GM18858 (cell line): ENCODE data around the gene C16orf95.

ENCODE experiments used
- ATAC-seq: cut with Tn5 transposase; IDR thresholded peaks from one replicate; pipeline ENCODE4 v1.9.1; 2021; ENCODE audit not compliant: unreplicated experiment

The C16orf95 gene

DNA sequence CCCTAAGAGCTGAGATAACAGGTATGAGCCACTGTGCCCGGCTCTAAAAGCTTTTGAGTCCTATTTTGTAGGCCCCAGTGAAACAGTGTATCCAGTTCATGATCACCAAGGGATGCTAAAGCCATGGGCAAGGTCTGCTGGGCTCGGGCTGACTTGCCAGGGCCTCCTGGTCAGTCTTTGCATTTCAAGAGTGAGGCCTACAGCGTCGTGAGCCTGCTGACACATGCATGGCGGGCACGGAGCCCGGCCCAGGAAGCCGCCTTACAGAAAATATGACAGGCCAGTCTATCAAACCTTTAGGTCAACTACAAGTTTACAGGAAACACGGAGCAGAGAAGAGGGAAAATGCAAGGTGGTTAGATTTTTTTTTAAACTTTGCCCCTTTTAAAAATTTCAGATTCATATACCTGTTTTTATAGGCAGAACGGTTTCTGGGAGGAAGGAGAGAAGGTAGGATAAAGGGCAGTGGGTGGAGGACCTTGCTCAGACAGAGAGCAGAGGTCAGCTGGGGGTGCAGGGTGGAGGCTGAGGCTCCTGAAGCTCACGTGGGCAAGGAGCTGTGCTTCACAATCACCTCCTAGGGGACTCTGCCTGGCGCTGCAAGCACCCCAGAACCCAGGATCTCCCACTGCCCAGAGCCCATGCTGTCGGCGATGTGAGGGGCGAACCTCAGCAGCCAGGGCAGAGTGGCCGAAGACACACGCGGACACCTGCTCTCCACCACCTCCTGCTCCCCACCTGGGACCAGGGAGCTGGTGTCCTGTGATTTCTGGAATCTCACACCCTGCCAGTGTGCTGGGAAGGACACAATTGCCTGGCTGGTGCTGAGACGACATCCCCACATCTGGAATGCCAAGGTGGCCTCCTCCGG lies 21.3 kb downstream of the C16orf95 start:
- ATAC-seq = no peak

GRCh38 chr16:87295259-87295658 lies 21.9 kb downstream of the C16orf95 start:
- ATAC-seq = no peak

DNA sequence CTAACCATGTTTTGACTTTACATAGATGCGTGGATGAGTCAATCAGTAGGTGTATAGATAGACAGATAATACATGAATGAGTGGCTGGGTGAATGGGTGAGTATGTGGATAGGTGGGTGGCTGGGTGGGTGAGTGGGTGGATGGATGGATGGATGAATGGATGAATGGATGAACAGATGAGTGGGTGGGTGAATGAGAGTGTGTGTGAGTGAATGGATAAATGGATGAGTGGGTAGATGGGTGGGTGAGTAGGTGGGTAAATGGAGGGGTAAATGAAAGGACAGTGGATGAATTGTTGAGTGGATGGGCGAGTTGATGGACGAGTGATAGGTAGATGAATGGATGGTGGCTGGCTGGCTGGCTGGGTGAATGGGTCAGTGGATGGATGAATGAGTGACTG lies 23.2 kb downstream of the C16orf95 start:
- ATAC-seq = no peak

- ATAC-seq = no peak
Measured at GRCh38 chr16:87291944-87292343, 25.2 kb downstream of the C16orf95 start.

- ATAC-seq = no peak
Measured at GRCh38 chr16:87288753-87289362, 28.3 kb downstream of the C16orf95 start.

DNA sequence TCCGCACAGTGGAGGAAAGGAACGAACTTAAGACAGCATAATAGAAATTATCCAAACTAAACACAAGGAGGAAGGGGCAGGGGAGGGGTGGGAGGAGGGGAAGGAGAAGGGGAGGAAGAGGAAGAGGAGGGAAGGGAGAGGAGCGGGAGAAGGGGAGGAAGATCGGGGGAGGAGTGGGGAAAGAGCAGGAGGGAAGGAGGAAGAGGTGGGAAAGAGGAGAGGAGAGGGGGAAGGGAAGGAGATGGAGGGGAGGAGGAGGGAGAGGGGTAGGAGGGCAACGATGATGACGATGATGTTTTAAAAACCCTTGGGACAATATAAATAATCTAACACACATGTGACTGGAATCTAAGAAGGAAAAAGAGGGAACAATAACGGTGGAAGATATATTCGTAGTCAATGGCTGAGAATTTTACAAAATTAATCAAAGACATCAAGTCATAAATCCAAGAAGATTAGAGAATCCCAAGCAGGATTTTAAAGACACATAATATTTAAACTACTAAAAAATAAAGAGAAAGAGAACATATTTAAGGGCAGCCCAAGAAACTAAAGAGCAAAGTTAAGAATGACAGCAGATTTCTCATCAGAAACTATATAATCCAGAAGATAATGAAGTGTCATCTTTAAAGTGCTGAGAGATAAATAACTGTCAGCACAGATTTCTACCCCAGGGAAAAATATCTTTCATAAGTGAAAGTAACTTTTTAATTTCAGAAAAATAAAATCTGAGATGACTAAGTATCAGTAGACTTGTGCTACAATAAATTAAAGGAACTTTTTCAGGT lies 30.2 kb downstream of the C16orf95 start:
- ATAC-seq = no peak

GRCh38 chr16:87284183-87284582 lies 33.0 kb downstream of the C16orf95 start:
- ATAC-seq = no peak

DNA sequence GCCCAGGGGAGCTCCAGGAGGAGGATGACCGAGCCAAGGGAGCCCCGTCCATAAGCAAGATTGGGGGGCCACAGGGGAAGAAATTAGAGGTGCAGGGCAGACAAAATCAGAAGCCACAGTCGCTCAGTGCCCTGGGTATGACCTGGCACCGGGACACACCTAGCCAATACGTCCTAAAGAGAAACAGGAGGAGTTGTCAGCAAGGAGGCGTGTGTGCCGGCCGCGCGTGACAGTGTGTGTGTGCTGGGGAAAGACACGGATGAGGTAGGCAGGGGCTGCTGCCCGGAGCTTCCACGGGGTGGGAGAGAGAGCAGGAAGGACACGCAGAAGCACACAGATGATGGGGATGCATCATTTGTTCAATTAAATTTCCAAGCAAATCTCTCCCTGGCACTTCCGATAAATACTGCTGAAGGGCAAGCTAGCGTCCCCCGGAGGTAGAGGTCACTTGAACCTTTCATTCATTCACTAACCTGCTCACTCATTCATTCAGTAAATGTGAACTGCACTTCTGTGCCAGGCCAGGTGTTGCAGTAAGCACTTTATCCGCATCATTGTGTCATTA lies 38.0 kb downstream of the C16orf95 start:
- no peak for ATAC-seq

DNA sequence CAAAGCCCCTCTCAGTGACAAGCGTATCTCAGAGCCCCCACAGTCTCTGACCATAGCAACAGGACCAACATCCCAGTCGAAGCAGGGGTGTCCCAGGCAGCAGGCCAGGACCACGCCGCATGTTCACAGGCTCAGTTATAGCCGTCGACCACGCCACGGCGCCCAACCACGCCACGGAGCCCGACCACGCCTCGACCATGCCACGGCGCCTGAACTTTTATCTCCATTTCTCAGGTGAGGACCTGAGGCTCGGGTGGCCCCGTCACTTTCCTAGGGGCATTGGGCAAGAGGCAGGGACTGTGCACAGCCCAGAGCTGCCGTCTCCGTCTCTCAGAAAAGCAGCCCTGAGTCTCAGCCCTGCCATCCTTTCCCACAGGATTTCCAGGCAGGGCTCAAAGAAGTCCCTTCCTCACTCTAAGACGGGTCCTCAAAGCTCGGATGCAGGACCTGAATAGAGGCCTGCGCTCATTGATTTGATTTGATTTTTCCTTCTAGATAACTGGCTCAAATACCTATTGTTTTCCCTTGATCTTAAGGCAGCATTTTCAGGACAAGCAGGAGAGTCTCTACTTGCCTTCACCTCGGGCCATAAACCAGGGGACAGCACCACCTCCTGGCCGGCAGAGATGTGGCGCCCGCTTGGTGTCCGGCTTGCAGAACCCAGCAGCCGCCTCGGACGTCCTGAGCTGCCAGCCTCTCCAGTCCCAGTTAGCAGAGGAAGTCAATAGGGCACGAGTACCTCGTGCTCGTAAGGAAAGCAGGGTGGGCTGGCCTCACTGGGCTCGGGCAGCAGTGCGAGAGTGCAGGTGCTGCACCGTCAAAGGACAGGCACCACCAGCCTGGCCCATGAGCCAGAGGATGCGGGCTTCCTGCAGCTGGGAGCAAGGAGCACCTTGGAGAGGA lies 38.8 kb downstream of the C16orf95 start:
- no peak for ATAC-seq

- ATAC-seq = no peak
Measured at GRCh38 chr16:87276924-87277323, 40.3 kb downstream of the C16orf95 start.

DNA sequence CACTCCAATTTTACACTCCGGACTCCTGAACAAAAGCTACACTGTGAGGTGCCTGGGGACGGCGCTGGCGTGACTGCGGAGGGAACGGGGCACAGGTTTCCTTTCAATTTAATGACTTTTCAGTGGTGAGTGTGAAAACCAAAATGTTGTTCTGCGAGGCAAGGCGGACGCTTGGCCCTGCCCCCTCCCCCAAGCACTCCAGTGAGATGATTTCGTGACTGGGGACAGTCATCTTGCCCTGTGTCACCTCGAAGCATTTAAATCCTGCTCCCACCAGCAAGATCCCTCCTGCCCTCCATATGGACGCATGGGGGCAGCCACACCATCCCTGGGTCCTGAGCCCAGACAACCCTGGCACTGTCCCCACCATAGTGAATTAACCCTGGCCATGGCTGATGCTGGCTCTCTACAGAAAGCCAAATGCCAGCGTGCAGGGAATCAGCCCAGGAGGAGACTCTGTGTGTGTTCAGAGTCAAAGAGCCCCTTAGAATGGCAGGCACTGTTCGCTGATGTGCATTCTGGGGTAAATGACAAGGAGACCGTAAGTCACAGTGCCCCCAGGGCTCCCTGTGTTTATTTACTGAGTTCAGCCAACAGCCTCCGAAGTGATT lies 41.0 kb downstream of the C16orf95 start:
- no peak for ATAC-seq

DNA sequence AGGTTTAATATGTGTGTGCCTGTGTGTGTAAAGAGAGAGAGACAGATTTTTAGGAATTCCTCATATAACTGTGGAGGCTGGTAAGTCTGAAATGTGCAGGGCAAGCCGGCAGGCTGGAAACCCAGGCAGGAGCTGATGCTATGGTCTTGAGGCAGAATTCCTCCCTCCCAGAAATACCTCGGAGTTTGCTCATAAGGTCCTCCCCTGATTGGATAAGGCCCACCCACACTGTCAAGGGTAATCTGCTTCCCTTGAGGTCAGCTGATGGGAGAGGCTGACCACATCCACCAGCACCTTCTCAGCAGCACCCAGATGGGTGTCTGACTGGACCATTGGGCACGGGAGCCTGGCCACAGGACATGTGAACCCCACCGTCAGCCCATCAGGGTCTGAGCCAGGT lies 42.4 kb downstream of the C16orf95 start:
- no peak for ATAC-seq

DNA sequence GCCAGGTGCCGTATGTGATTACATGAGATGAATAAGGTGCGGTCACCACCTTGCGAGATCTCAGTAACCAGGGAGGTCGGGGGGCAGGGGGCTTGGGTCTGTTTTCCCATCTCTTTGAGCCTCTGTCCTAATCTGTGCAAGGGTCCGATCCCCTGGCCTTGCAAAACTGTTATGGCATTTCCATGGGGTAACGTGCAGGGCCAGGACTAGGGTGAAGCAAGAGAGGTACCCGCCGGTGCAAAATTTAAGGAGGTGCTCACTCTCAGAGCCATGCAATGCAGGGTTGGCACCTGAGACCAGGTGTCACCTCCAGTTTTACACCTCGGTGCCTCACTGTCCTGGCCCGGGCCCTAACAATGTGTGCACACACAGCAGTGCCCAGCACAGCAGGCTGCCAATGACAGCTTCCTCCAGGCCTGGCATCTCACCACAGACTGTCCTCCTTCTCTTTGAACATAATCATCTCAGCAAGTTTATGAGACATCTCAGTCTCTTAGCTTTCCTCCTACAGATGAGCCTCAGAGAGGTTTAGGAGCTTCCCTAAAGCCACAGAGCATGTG lies 43.6 kb downstream of the C16orf95 start:
- no peak for ATAC-seq

GRCh38 chr16:87271256-87271655 lies 45.9 kb downstream of the C16orf95 start:
- no peak for ATAC-seq

- ATAC-seq = no peak
Measured at GRCh38 chr16:87267566-87267965, 49.6 kb downstream of the C16orf95 start.

- ATAC-seq = no peak
Measured at GRCh38 chr16:87266846-87267245, 50.3 kb downstream of the C16orf95 start.

DNA sequence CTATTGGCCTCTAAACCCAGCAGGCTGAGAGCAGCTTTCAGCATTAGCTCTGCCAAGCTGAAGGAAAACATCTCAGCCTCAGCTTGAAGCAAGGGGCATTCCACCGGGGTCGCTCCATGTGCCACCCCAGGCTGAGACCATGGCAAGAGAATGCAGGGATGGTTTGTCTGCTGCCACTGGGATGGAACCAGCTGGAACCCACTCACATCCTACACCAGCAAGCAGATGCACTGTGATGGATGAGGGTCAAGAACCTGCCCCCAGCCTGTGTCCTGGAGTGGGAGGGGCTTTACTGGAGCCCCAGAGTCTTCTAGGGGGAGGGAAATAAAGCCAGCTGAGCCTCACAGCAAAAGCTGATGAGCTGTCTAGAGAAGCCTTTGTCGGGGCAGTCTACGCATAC lies 51.9 kb downstream of the C16orf95 start:
- no peak for ATAC-seq

DNA sequence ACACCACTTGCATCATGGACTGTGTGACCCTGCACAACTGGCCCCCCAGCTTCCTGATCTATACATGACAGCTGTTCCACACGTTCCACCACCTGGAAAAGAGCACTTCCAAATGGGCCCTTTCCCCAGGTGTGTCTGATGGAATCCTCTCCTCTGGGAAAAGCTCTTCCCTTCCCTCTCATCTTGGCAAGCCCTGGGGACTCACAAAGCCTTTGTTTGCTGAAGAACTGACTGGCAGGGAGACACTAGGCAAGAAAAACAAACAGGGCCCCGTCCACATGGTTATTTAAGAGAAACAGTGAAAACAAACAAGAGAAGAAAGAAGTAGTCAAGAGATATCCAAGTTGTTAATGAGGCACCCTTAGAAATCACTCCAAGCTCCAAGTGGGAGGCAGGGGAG lies 52.6 kb downstream of the C16orf95 start:
- ATAC-seq = no peak

- ATAC-seq = no peak
Measured at GRCh38 chr16:87263418-87264052, 53.7 kb downstream of the C16orf95 start.
